ENCODE results near the gene PLEKHN1. TPM values are rescaled to one million over a fixed set of nuclear protein-coding genes. Genes with fewer than 3 reads are reported as not detected.

Gene PLEKHN1
- total RNA-seq, 4 donors from 2014 or later: 0.14 to 1.4 TPM; not detected in 2

GRCh38 chr1:961132-961669 lies 5.1 kb upstream of the PLEKHN1 start:
- Histone ChIP-seq H3K36me3 (peaks cover 0 to 2% (median 0%) of the 10 kb centered on the region in 4 donors), H3K4me1 (peaks cover 17 to 39% (median 32%) of the 10 kb centered on the region in 4 donors), H3K27ac (peak overlapping the region; percentile 6 to 65 (median 41)), H3K9me3 (no peaks in the 10 kb centered on the region), H3K27me3 (no peaks in the 10 kb centered on the region), H3K4me3 (peak overlapping the region; percentile 70 to 96 (median 86))
- TF ChIP-seq EP300 (IDR thresholded peaks at IDR 0.05; ENCODE audit: low read depth) (no peak), POLR2AphosphoS5 (IDR thresholded peaks at IDR 0.05) (no peak), CTCF (IDR thresholded peaks at IDR 0.05) (no peak), POLR2A (IDR thresholded peaks at IDR 0.05) (no peak)
- WGBS, 2 donors (ENCODE audit: low coverage in 1 of 2): 57% methylated on average over 36 of the region's 56 CpGs; no CpG with 5 or more reads in 1 of the 2 donors
- no peak for DNase-seq
- intact Hi-C loops (cut with DNase I; ENCODE audit: low total_unique reads) (no loop called here), in situ Hi-C loops (cut with MboI; ENCODE audit: low pct_ligation_motif_present in 1 of 4, low pct_unique_long_range_greater_than_20kb in 1 of 4, low sequenced_read_pairs in 3 of 4) (no loop called here)

GRCh38 chr1:962381-963300 lies 3.6 kb upstream of the PLEKHN1 start:
- TF ChIP-seq EP300 (IDR thresholded peaks at IDR 0.05; ENCODE audit: low read depth) (no peak), CTCF (IDR thresholded peaks at IDR 0.05) (no peak), POLR2AphosphoS5 (IDR thresholded peaks at IDR 0.05) (no peak), POLR2A (IDR thresholded peaks at IDR 0.05) (no peak)
- no peaks in the 10 kb centered on the region for H3K9me3 ChIP-seq
- peaks cover 5% of the 10 kb centered on the region for H3K27me3 ChIP-seq
- H3K4me3 ChIP-seq: no peak overlapping the region
- no peak for DNase-seq
- H3K36me3 ChIP-seq: no peaks in the 10 kb centered on the region
- intact Hi-C loops (cut with DNase I; ENCODE audit: low total_unique reads): no loop called here
- 94% methylated on average over 52 of the region's 57 CpGs; no CpG with 5 or more reads in 1 of the 2 donors for WGBS, 2 donors (ENCODE audit: low coverage in 1 of 2)
- H3K27ac ChIP-seq: no peak overlapping the region
- peaks cover 25 to 45% (median 37%) of the 10 kb centered on the region in 4 donors for H3K4me1 ChIP-seq
- in situ Hi-C loops (cut with MboI; ENCODE audit: low pct_ligation_motif_present in 1 of 4, low pct_unique_long_range_greater_than_20kb in 1 of 4, low sequenced_read_pairs in 3 of 4): no loop called here

- 84% methylated on average over 16 of the region's 16 CpGs; no CpG with 5 or more reads in 1 of the 2 donors for WGBS, 2 donors (ENCODE audit: low coverage in 1 of 2)
- no peak for TF ChIP-seq POLR2A (IDR thresholded peaks at IDR 0.05)
- TF ChIP-seq CTCF (IDR thresholded peaks at IDR 0.05): no peak
- no peak for TF ChIP-seq POLR2AphosphoS5 (IDR thresholded peaks at IDR 0.05)
- TF ChIP-seq EP300 (IDR thresholded peaks at IDR 0.05; ENCODE audit: low read depth): no peak
- intact Hi-C loops (cut with DNase I; ENCODE audit: low total_unique reads): no loop called here
- in situ Hi-C loops (cut with MboI; ENCODE audit: low pct_ligation_motif_present in 1 of 4, low pct_unique_long_range_greater_than_20kb in 1 of 4, low sequenced_read_pairs in 3 of 4): no loop called here
- H3K27ac ChIP-seq: no peak overlapping the region
- H3K36me3 ChIP-seq: no peaks in the 10 kb centered on the region
- H3K27me3 ChIP-seq: peaks cover 11% of the 10 kb centered on the region
- DNase-seq: no peak
- no peak overlapping the region for H3K4me3 ChIP-seq
- peaks cover 19 to 39% (median 30%) of the 10 kb centered on the region in 4 donors for H3K4me1 ChIP-seq
- no peaks in the 10 kb centered on the region for H3K9me3 ChIP-seq
Observed at GRCh38 chr1:963301-963651, 3.0 kb upstream of the PLEKHN1 start.

- intact Hi-C loops (cut with DNase I; ENCODE audit: low total_unique reads): no loop called here
- Histone ChIP-seq H3K27ac (no peak overlapping the region), H3K27me3 (peaks cover 17% of the 10 kb centered on the region), H3K4me3 (no peak overlapping the region), H3K4me1 (peaks cover 17 to 33% (median 28%) of the 10 kb centered on the region in 4 donors), H3K36me3 (no peaks in the 10 kb centered on the region), H3K9me3 (no peaks in the 10 kb centered on the region)
- in situ Hi-C loops (cut with MboI; ENCODE audit: low pct_ligation_motif_present in 1 of 4, low pct_unique_long_range_greater_than_20kb in 1 of 4, low sequenced_read_pairs in 3 of 4): no loop called here
- no peak for DNase-seq
- TF ChIP-seq POLR2A (IDR thresholded peaks at IDR 0.05) (no peak), POLR2AphosphoS5 (IDR thresholded peaks at IDR 0.05) (no peak), CTCF (IDR thresholded peaks at IDR 0.05) (no peak)
- 96% methylated on average over 23 of the region's 47 CpGs; no CpG with 5 or more reads in 1 of the 2 donors for WGBS, 2 donors (ENCODE audit: low coverage in 1 of 2)
Observed at GRCh38 chr1:963746-964525, 2.3 kb upstream of the PLEKHN1 start.

Data from transverse colon (tissue), 4 donors.